NCI-H345 treated with DMSO at 0.1 percent for 48 hours (cell line): ENCODE results near the gene COQ4.
"Not testable (repeated sequence)": the region's sequence is repeated elsewhere in the genome, so short reads cannot be mapped to it uniquely, and the experiment has no call there.

Experiments used
- DNase-seq: peaks from one replicate; lab custom pipeline; 2025; ENCODE audit not compliant: unreplicated experiment; lab: John Stamatoyannopoulos, UW

The COQ4 gene

DNA sequence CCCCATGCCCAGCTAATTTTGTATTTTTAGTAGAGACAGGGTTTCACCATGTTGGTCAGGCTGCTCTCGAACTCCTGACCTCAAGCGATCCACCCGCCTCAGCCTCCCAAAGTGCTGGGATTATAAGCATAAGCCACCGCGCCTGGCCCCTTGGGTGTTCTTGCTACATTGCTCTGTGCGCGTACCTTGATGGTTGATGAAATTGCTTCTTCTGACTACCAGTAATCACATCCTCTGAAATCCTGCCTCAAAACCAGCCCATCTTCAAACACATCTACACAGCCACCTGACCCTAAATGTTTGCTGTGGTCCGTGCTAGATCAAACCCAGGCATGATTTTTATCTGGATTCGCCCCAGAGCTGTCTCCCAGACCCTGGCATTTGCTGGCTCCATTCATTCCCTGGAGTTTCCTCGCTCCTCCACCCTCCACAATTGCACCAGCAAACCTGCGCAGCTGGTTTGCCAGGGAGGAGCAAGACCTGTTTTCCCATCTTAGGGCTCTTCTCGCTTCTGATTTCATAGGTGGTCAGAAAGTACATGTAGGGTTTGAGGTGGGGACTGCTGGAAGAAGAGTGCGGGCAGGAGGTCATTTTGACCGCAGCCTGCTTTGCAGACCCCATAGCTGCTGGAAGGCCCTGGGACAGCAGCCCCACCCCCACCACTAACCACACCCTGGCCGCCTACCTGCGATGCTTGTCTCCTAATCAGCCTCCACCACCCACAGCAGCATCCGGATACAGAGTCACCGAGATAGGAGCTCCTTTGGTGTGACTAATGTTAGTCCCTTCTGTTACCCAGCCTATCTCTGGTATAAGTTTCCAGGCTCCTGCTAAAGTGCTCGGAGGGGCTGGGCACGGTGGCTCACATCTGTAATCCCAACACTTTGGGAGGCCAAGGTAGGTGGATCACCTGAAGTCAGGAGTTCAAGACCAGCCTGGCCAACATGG, 23.8 kb upstream of the COQ4 start:
- no peak for DNase-seq

DNA sequence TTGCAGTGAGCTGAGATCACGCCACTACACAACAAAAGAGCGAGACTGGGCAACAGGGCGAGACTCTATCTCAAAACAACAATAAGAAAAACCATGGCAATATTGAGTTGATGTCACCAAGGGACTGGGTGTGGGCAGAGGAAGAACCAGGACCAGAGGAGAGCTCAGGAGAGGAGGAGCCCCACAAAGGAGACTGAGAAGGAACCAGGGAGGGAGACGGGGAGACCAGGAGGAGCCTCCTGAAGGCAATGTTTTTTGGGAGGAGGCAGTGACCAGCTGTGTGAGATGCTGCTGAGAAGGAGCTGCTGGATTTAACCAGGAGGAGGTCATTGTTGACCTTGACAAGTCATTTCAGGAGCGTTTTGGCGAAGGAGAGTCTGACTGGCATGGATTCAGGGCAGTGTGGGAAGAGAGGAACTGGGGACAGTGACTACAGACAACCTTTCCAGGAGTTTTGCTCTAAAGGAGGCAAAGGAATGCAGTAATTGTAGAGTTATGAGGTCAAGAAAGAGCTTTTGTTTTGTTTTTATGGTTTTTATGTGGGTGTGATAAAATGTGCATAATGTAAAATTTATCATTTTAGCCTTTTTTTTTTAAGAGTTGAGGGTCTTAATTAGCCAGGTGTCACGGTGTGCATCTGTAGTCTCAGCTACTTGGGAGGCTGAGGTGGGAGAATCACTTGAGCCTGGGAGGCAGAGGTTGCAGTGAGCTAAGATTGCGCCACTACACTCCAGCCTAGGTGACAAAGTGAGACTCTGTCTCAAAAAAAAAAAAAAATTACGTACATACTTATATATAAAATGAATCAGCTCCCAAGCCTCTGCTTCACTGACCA, 18.3 kb upstream of the COQ4 start:
- no peak for DNase-seq

DNA sequence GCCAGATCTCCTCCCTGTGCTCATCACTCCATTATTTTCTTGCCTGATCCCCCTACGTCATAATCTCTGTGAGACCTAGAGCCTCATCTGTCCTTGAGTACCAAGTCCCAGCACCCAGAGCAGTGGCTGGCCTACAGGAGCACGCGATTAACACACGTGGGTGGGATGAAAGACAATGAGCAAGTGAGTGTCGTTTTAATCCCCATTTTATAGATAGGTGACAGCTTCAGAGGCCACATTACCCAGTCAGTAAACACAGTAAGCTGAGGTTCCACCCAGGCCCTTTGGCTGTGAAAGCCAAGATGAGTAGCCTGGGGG, 17.7 kb upstream of the COQ4 start:
- no peak for DNase-seq

DNA sequence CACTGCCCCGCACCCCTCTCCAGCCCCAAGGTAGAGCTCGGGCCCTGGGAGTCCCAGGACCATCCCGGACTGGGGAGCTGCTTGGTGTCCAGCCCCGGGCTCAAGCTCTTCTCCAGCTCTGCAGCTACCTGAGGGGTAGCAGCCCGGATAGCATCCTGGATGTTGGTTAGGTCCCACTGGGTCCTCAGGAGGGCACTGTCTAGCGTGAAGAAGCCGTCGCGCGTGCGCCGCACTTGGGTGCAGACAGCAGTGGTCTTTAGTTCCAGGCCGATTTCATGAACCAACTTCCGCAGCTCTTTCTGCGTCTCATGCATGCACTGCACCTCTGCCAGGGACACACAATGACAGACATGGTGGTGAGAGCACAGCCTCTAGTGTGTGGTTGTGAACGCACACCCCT, 13.1 kb upstream of the COQ4 start:
- no peak for DNase-seq

DNA sequence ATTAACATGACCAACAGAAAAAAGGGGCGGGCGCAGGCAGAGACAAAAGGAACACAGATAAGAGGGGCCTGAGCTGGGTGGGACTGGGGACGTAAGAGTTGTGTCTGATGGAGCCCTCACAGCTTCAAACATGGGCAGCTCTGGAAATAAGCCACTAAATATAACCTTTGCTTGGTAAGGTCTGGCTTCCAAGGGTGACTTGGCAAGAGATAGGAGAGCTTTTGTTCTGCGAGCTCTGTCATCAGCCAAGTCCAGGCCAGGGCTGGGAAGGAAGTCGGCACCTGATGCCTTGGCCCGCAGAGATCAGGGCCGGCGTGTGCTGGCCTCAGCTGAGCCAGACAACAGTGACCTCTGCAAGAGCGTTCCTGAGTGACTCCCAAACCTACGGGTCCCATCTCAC, 12.2 kb upstream of the COQ4 start:
- no peak for DNase-seq

DNA sequence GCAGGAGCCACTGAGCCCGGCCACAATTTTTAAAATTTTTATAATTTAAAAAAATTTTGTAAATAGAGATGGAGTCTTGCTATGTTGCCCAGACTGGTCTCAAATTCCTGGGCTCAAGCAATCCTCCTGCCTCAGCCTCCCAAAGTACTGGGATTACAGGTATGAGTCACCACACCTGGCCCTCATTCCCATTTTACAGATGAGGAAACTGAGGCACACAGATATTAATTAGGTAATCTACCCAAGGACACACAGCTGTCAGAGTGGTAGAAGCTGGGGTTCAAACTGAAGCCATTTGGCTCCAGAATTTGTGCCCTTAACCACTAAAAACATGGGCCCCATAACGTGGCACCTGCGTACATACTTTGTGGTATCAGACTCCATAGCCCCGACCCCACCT, 7.9 kb upstream of the COQ4 start:
- no peak for DNase-seq

DNA sequence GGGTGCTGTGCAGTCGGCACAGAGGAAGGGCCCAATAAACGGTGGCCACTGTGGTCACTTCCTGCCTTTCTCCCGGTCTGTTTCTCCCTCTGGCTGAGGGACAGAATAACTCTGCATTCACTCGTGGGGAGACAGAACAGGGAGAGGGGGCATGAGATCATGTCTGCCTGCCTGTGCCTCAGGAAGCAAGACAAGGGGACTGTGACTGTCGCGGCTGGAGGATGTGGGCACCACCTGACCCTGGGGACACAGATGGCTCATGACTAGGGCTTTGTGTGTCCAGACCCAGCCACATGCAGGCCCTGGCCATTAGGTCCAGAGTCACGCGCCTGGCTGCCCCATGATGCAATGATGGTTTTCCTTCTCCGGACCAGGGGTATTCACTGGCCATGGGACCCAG, 6.2 kb upstream of the COQ4 start:
- no peak for DNase-seq

DNA sequence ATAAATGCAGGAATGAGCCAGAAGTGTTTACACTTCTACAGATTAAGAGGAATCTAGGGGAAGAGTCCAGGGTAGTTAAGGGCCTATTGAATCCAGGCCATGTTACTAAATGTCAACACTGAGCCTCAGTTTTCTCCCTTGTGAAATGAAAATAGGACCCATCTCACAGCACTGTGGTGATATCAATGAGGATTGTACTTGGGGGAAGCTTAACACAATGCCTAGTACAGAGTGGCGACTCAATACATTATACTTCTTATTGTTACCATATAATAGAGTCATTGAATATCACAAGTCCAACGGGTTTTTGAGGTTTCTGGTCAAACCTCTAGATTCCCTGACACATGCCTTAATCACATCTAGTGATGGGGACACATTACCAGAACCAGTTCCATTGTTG, 5.0 kb upstream of the COQ4 start:
- DNase-seq = no peak

DNA sequence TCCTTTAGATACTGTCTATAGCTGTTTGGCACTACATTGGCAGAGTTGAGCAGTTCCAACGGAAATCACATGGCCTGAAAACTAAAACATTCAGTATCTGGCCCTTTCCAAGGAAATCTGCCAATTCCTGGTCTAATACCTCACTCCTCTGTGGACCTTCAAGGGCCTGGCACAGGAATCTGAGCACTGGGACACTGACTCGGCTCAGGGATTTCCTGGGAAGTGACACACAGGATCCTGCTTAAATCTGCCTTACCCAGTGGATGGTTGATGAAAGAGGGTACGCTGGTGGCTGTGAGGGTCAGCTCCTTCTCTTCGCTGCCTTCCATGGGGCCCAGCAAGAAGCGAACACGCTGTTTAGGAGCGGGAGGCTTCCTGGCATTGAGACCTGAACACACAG, 1.3 kb upstream of the COQ4 start:
- no peak for DNase-seq

DNA sequence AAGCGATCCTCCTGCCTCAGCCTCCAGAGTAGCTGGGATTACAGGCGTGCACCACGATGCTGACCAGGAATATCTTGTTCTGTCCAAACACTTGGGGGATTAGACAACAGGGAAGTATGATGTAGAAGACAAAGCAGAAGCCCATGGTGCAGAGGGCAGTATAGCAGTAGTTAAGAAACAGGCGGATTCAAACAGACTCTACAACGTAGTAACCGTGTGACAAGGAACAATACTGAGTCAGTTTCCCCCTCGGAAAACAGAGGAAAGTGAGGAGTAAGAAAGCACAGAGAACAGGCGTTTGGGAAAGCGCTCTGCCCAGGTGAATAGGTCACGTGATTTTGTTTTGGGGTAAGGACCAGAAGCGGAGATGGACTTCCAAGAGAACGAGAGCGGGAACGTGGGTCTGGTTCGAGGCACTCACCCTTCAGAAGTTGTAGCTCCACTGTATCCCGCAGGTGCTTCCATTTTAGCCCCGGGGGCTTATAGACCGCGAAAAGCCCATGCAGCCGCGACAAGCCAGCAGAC, 698 bp upstream of the COQ4 start:
- no peak for DNase-seq

DNA sequence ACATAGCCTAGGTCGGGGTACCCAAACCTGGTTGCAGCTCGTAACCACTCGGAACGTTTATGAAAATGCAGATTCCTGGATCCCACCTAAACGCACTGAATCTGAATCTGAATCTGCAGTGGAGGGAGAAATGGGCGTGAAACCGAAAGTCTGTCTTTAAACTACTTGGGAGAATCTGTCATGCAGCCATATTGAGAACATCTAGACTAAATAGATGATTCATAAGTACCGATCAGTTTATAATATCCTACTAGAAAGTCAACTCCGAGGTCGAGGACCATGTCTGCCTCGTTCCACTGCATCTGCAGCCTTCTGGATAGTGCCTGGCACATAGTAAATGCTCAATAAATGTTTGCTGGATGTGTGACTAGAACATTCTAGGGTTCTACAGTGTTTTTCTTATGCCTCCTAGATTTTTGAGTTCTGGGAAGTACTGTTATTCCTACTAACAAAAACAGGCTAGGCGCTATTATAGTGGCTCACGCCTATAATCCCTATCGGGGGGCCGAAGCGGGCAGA, 632 bp downstream of the COQ4 start:
- DNase-seq = no peak

DNA sequence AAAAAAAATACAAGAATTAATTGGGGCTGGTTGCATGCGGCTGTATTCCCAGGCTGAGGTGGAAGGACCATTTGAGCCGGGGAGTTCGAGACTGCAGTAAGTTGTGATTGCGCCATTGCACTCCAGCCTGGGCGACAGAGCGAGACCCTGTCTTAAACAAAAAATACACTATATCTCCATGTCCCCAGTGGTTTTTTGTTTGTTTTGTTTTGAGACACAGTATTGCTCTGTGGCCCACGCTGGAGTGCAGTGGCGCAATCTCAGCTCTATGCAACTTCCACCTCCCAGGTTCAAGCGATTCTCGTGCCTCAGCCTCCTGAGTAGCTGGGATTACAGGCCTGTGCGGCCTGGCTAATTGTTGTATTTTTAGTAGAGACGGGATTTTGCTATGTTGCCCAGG, 1.2 kb downstream of the COQ4 start:
- no peak for DNase-seq

DNA sequence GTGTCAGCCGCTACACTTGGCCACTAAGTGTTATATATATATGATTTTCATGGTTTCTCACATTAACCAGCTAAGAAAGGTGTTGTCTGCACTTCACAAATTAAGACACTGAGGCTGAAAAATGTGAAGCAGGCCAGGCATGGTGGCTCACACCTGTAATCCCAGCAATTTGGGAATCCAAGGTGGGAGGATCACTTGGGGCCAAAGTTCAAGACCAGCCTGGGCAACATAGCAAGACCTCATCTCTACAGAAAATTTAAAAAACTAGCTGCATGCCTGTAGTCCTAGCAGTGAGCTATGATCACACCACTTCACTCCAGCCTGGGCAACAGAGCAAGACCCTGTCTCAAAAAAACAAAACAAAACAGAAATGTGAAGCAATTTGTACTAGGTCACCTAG, 1.8 kb downstream of the COQ4 start:
- DNase-seq = no peak

DNA sequence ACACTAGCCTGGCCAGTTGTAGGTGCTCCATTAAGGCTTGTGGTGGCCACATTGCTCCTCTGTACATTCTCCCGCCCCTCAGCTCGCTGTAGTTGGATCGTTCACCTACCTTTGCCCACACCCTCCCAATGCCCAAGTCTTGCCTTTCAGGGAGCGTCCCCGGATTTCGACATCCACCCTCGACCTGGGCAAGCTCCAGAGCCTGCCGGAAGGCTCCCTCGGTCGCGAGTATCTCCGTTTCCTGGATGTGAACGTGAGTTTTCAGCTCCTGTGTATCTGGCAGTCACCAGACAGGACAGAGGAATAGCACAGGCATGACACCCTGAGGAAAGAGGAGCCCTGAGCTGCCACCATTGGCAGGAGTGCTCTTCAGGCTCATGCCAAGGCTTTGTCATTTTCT, 3.0 kb downstream of the COQ4 start:
- no peak for DNase-seq

DNA sequence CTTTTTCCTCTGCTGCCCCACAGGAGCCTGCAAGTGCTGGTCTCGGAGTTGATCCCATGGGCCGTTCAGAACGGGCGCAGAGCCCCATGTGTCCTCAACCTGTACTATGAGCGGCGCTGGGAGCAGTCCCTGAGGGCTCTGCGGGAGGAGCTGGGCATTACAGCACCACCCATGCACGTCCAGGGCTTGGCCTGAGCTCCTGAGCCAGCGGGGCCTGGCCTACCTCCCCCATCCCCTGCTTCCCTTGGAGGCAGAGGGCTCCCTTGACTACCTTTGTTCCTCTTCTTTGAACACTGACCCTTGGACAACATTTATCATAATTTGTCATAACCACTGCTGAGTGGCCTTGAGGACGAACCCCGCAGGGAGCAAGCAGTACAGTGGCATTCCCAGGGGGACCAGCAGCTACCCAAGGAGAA, 10.8 kb downstream of the COQ4 start:
- no peak for DNase-seq

DNA sequence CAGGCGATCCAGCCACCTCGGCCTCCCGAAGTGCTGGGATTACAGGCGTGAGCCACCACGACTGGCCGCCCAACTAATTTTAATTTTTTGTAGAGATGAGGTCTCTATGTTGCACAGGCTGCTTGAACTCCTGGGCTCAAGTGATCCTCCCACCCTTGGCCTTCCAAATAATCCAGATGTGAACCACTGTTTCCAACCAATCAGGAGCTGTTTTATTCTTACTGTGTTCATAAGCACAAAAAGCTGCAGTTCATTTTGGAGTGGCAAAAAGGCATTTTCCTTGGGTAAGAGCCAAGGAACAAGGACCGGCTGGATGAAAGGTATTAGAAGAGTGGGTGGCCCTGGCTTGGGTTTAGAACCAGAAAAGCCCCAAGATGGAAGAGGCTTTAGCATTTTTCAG, 12.5 kb downstream of the COQ4 start:
- no peak for DNase-seq

DNA sequence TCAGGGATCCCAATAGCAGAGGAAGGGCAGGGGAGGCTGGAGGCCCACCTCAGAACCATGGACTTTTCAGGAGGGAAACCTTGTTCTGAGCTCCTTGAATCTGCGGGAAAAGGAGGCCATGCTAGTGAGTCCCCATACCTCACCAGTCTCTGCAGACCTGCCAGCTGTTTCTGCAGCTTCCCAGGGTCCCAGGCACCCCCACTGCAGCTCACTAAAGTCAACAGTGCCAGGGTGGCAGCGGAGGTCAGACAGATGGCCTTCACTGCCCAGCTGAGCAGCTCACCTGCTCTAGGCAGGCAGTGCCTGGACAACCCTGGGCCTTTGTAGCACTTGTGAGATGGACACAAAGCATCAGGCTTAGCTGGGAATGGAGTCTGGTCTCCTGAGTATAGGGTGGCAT, 13.3 kb downstream of the COQ4 start:
- no peak for DNase-seq

DNA sequence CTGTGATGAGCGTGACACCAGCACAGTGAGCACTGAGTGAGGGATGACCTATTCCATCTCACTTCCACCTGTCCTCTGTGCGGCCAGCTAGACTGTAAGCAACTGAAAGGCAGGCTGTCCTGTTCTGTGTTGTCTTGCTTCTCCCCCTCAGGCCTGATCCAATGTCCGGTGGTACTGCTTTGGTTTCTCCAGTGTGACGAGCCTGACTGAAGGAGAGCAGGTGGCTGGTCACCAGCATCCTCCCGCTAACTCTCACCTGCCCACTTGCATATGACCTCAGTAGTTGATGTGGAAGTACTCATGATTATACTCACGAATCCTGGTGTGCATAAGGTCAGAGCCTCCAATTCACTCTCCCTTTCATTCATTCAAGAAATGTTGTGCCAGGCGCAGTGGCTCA, 15.3 kb downstream of the COQ4 start:
- DNase-seq = no peak

DNA sequence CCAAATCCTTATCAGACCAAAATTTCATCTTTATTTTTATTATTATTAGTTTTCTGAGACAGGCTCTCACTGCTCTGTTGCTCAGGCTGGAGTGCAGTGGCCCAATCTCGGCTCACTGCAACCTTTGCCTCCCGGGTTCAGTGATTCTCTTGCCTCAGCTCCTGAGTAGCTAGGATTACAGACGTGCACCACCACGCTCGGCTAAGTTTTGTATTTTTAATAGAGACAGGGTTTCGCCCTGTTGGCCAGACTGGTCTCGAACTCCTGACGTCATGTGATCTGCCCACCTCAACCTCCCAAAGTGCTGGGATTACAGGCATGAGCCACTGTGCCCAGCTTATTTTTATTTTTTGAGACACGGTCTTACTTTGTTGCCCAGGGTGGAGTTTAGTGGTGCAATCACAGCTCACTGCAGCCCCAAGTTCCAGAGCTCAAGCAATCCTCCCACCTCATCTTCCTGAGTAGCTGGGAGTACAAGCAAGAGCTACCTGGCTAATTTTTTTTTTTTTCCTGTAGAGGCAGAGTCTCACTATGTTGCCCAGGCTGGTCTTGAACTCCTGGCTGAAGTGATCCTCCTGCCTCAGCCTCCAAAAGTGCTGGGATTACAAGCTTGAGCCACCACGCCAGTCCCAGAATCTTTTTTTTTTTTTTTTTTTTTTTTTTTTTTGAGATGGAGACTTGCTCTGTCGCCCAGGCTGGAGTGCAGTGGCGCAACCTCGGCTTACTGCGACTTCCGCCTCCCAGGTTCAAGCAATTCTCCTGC, 16.4 kb downstream of the COQ4 start:
- DNase-seq = not testable (repeated sequence)

DNA sequence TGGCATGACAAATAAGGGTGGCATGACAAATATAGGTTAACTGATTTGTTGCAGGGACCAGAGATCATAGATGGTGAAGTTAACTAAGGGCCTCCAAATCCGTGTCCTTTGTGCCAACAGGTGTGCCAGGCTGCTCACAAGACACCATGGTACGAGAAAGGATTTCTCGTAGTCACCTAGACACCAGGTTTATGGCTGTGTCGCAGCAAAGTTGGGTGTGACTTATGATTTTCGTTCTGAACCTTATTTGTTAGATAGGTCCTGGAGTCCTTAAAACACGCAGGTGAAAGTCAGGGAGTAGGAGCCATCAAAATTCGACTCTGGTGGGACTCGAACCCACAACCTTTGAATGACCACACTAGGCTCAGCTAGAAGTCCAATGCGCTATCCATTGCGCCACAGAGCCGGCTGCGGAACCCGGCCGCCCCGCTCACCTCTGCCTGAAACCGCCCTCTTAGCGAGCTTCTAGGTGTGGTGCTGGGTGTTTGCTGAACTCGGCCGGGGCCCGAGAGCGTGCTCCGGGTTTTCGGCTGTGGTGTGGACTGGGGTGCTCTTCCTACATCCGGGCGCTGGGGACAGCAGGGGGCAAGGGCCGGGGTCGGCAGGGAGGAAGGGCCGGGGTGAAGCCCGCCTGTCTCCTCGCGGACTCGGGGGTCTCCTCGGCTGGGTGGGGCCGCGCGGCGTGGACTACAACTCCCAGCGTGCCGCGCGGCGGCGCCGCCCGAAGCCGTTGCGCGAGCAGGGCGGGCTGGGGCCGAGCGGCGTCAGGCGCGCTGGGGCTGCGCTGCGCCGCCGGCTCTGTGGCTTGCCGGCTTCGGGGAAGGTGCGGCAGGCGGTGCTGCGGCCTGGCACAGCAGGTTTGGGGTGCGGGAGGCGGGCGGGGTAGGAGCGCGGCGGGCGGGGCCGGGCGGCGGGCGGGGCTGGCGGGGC, 17.4 kb downstream of the COQ4 start, which contains the start of gene SLC27A4:
SLC27A4 (plus strand) TSS at position 767 of the 930 bp plus-strand sequence. CDS start 2,606 bp downstream, outside the sequence.
- peak; percentile 59 for DNase-seq
